ENCODE results near the gene CCDC51.
A peak's percentile ranks its signal among the peaks of the same experiment; 100 is the strongest.

The CCDC51 gene

GRCh38 chr3:48427630-48427962, 12.3 kb downstream of the CCDC51 start:
- no peak for DNase-seq
- Mint-ChIP-seq H3K36me3 (peaks cover 11% of the 10 kb centered on the region), H3K9me3 (no peaks in the 10 kb centered on the region), H3K4me3 (peak overlapping the region; percentile 46), H3K4me1 (peaks cover 13% of the 10 kb centered on the region), H3K27ac (no peak overlapping the region), H3K27me3 (peaks cover 49% of the 10 kb centered on the region)
- CTCF ChIA-PET, result no interaction called here

- no peak for DNase-seq
- CTCF ChIA-PET, result interaction anchor here (1.9 to 5.1 kb wide), 2 partner anchors 9 to 18 kb away, joined by 6 to 40 read pairs; no protein-coding TSS in a partner anchor
- Mint-ChIP-seq H3K36me3 (peaks cover 11% of the 10 kb centered on the region), H3K9me3 (no peaks in the 10 kb centered on the region), H3K4me3 (peak overlapping the region; percentile 4), H3K4me1 (peaks cover 13% of the 10 kb centered on the region), H3K27me3 (peaks cover 49% of the 10 kb centered on the region), H3K27ac (no peak overlapping the region)
Measured at GRCh38 chr3:48426944-48427629, 12.8 kb downstream of the CCDC51 start.

GRCh38 chr3:48426401-48426909, 13.5 kb downstream of the CCDC51 start:
- no peaks in the 10 kb centered on the region for H3K9me3 Mint-ChIP-seq
- CTCF ChIA-PET, result interaction anchor here (1.2 to 5.1 kb wide), 3 partner anchors 8 to 17 kb away, joined by 4 to 40 read pairs (median 6); no protein-coding TSS in a partner anchor
- H3K4me1 Mint-ChIP-seq, result peaks cover 17% of the 10 kb centered on the region
- DNase-seq, result no peak
- no peak overlapping the region for H3K27ac Mint-ChIP-seq
- H3K36me3 Mint-ChIP-seq, result peaks cover 6% of the 10 kb centered on the region
- peaks cover 49% of the 10 kb centered on the region for H3K27me3 Mint-ChIP-seq
- H3K4me3 Mint-ChIP-seq, result no peak overlapping the region

GRCh38 chr3:48425281-48425812, 14.6 kb downstream of the CCDC51 start:
- Mint-ChIP-seq H3K9me3 (no peaks in the 10 kb centered on the region), H3K27me3 (peaks cover 45% of the 10 kb centered on the region), H3K27ac (no peak overlapping the region), H3K36me3 (no peaks in the 10 kb centered on the region), H3K4me3 (no peak overlapping the region), H3K4me1 (peaks cover 10% of the 10 kb centered on the region)
- DNase-seq, result no peak
- CTCF ChIA-PET, result interaction anchor here (1.0 to 5.1 kb wide), 4 partner anchors 9 to 124 kb away, joined by 3 to 40 read pairs (median 5); no protein-coding TSS in a partner anchor

- no peak for DNase-seq
- peaks cover 4% of the 10 kb centered on the region for H3K4me1 Mint-ChIP-seq
- H3K27me3 Mint-ChIP-seq, result peaks cover 37% of the 10 kb centered on the region
- H3K36me3 Mint-ChIP-seq, result no peaks in the 10 kb centered on the region
- no peak overlapping the region for H3K27ac Mint-ChIP-seq
- no peaks in the 10 kb centered on the region for H3K9me3 Mint-ChIP-seq
- no peak overlapping the region for H3K4me3 Mint-ChIP-seq
- CTCF ChIA-PET, result interaction anchor here (0.7 to 5.1 kb wide), 3 partner anchors 9 to 23 kb away, joined by 3 to 40 read pairs (median 10); no protein-coding TSS in a partner anchor
Measured at GRCh38 chr3:48423883-48424695, 15.8 kb downstream of the CCDC51 start.

GRCh38 chr3:48423241-48423882, 16.6 kb downstream of the CCDC51 start:
- DNase-seq, result no peak
- H3K27me3 Mint-ChIP-seq, result peaks cover 31% of the 10 kb centered on the region
- H3K27ac Mint-ChIP-seq, result no peak overlapping the region
- no peaks in the 10 kb centered on the region for H3K9me3 Mint-ChIP-seq
- no peaks in the 10 kb centered on the region for H3K36me3 Mint-ChIP-seq
- peaks cover 4% of the 10 kb centered on the region for H3K4me1 Mint-ChIP-seq
- no peak overlapping the region for H3K4me3 Mint-ChIP-seq
- CTCF ChIA-PET, result interaction anchor here (0.7 to 5.1 kb wide), 4 partner anchors 9 to 153 kb away, joined by 3 to 40 read pairs (median 6); no protein-coding TSS in a partner anchor

- Mint-ChIP-seq H3K36me3 (no peaks in the 10 kb centered on the region), H3K27ac (no peak overlapping the region), H3K9me3 (no peaks in the 10 kb centered on the region), H3K4me3 (no peak overlapping the region), H3K27me3 (peaks cover 24% of the 10 kb centered on the region), H3K4me1 (peaks cover 4% of the 10 kb centered on the region)
- CTCF ChIA-PET, result interaction anchor here (1.6 to 5.1 kb wide), 3 partner anchors 13 to 153 kb away, joined by 3 to 40 read pairs (median 10); no protein-coding TSS in a partner anchor
- DNase-seq, result no peak
Measured at GRCh38 chr3:48422681-48423080, 17.2 kb downstream of the CCDC51 start.

- H3K27ac Mint-ChIP-seq, result no peak overlapping the region
- H3K4me1 Mint-ChIP-seq, result peaks cover 4% of the 10 kb centered on the region
- no peak overlapping the region for H3K4me3 Mint-ChIP-seq
- no peaks in the 10 kb centered on the region for H3K36me3 Mint-ChIP-seq
- DNase-seq, result no peak
- H3K9me3 Mint-ChIP-seq, result no peaks in the 10 kb centered on the region
- CTCF ChIA-PET, result interaction anchor here (1.6 to 5.1 kb wide), 3 partner anchors 14 to 152 kb away, joined by 3 to 40 read pairs (median 10); no protein-coding TSS in a partner anchor
- peaks cover 20% of the 10 kb centered on the region for H3K27me3 Mint-ChIP-seq
Measured at GRCh38 chr3:48422272-48422671, 17.6 kb downstream of the CCDC51 start.

- Mint-ChIP-seq H3K9me3 (no peaks in the 10 kb centered on the region), H3K36me3 (no peaks in the 10 kb centered on the region), H3K27me3 (peaks cover 13% of the 10 kb centered on the region), H3K27ac (no peak overlapping the region), H3K4me1 (peaks cover 4% of the 10 kb centered on the region), H3K4me3 (no peak overlapping the region)
- DNase-seq, result no peak
- CTCF ChIA-PET, result interaction anchor here (1.1 to 1.6 kb wide), 3 partner anchors 11 to 15 kb away, joined by 4 to 6 read pairs (median 4); no protein-coding TSS in a partner anchor
Measured at GRCh38 chr3:48420561-48420960, 19.4 kb downstream of the CCDC51 start.

- peaks cover 8% of the 10 kb centered on the region for H3K27me3 Mint-ChIP-seq
- DNase-seq, result no peak
Measured at GRCh38 chr3:48419597-48419996, 20.3 kb downstream of the CCDC51 start.

GRCh38 chr3:48419149-48419548, 20.8 kb downstream of the CCDC51 start:
- Mint-ChIP-seq H3K9me3 (no peaks in the 10 kb centered on the region), H3K4me1 (peaks cover 4% of the 10 kb centered on the region), H3K27ac (no peak overlapping the region), H3K27me3 (peaks cover 5% of the 10 kb centered on the region), H3K4me3 (no peak overlapping the region), H3K36me3 (no peaks in the 10 kb centered on the region)
- CTCF ChIA-PET, result interaction anchor here (1.3 to 1.5 kb wide), 2 partner anchors 17 to 18 kb away, joined by 6 to 8 read pairs; no protein-coding TSS in a partner anchor
- no peak for DNase-seq

More at GRCh38 chr3:48419597-48419996, 20.3 kb downstream of the CCDC51 start:
- Mint-ChIP-seq H3K36me3 (no peaks in the 10 kb centered on the region), H3K4me1 (peaks cover 4% of the 10 kb centered on the region), H3K4me3 (no peak overlapping the region), H3K27ac (no peak overlapping the region), H3K9me3 (no peaks in the 10 kb centered on the region)
- CTCF ChIA-PET, result interaction anchor here (1.3 to 1.5 kb wide), 2 partner anchors 16 to 19 kb away, joined by 6 to 8 read pairs; no protein-coding TSS in a partner anchor

GRCh38 chr3:48418651-48419050, 21.3 kb downstream of the CCDC51 start:
- H3K9me3 Mint-ChIP-seq, result no peaks in the 10 kb centered on the region
- peaks cover 5% of the 10 kb centered on the region for H3K27me3 Mint-ChIP-seq
- no peak for DNase-seq
- no peaks in the 10 kb centered on the region for H3K36me3 Mint-ChIP-seq
- no peak overlapping the region for H3K4me3 Mint-ChIP-seq
- peaks cover 4% of the 10 kb centered on the region for H3K4me1 Mint-ChIP-seq
- no peak overlapping the region for H3K27ac Mint-ChIP-seq
- CTCF ChIA-PET, result interaction anchor here (1.3 to 1.5 kb wide), 2 partner anchors 17 to 18 kb away, joined by 6 to 8 read pairs; no protein-coding TSS in a partner anchor

- H3K9me3 Mint-ChIP-seq, result no peaks in the 10 kb centered on the region
- H3K36me3 Mint-ChIP-seq, result no peaks in the 10 kb centered on the region
- CTCF ChIA-PET, result interaction anchor here (1.5 kb wide), 1 partner anchor 18 kb away, joined by 8 read pairs; no protein-coding TSS in a partner anchor
- peaks cover 4% of the 10 kb centered on the region for H3K4me1 Mint-ChIP-seq
- H3K27me3 Mint-ChIP-seq, result peaks cover 4% of the 10 kb centered on the region
- H3K27ac Mint-ChIP-seq, result no peak overlapping the region
- DNase-seq, result no peak
- H3K4me3 Mint-ChIP-seq, result no peak overlapping the region
Measured at GRCh38 chr3:48418140-48418539, 21.8 kb downstream of the CCDC51 start.
